ENCODE measurements around the gene PCDH9.
"Not testable (repeated sequence)": the region's sequence is repeated elsewhere in the genome, so short reads cannot be mapped to it uniquely, and the experiment has no call there.

Gene PCDH9

GRCh38 chr13:66927562-66927961 lies 302.6 kb downstream of the PCDH9 start:
- in situ Hi-C loops (cut with MboI; ENCODE audit: low sequenced_read_pairs): no loop called here

GRCh38 chr13:66926851-66927524 lies 303.1 kb downstream of the PCDH9 start:
- in situ Hi-C loops (cut with MboI; ENCODE audit: low sequenced_read_pairs): no loop called here

- in situ Hi-C loops (cut with MboI; ENCODE audit: low sequenced_read_pairs): no loop called here
Measured at GRCh38 chr13:66926200-66926850, 303.8 kb downstream of the PCDH9 start.

GRCh38 chr13:66922444-66922843 lies 307.7 kb downstream of the PCDH9 start:
- in situ Hi-C loops (cut with MboI; ENCODE audit: low sequenced_read_pairs): no loop called here

- in situ Hi-C loops (cut with MboI; ENCODE audit: low sequenced_read_pairs): no loop called here
Measured at GRCh38 chr13:66921437-66921836, 308.7 kb downstream of the PCDH9 start.

- in situ Hi-C loops (cut with MboI; ENCODE audit: low sequenced_read_pairs): no loop called here
Measured at GRCh38 chr13:66915596-66916185, 314.4 kb downstream of the PCDH9 start.

GRCh38 chr13:66914155-66914554 lies 316.0 kb downstream of the PCDH9 start:
- in situ Hi-C loops (cut with MboI; ENCODE audit: low sequenced_read_pairs): no loop called here

GRCh38 chr13:66911411-66911939 lies 318.7 kb downstream of the PCDH9 start:
- in situ Hi-C loops (cut with MboI; ENCODE audit: low sequenced_read_pairs): no loop called here

- in situ Hi-C loops (cut with MboI; ENCODE audit: low sequenced_read_pairs): no loop called here
Measured at GRCh38 chr13:66899955-66900354, 330.2 kb downstream of the PCDH9 start.

GRCh38 chr13:66896933-66897332 lies 333.2 kb downstream of the PCDH9 start:
- in situ Hi-C loops (cut with MboI; ENCODE audit: low sequenced_read_pairs): no loop called here

- in situ Hi-C loops (cut with MboI; ENCODE audit: low sequenced_read_pairs): no loop called here
Measured at GRCh38 chr13:66895780-66896179, 334.4 kb downstream of the PCDH9 start.

- in situ Hi-C loops (cut with MboI; ENCODE audit: low sequenced_read_pairs): no loop called here
Measured at GRCh38 chr13:66895320-66895719, 334.8 kb downstream of the PCDH9 start.

- in situ Hi-C loops (cut with MboI; ENCODE audit: low sequenced_read_pairs): no loop called here
Measured at GRCh38 chr13:66888698-66889097, 341.4 kb downstream of the PCDH9 start.

GRCh38 chr13:66887088-66887487 lies 343.0 kb downstream of the PCDH9 start:
- in situ Hi-C loops (cut with MboI; ENCODE audit: low sequenced_read_pairs): no loop called here

GRCh38 chr13:66886264-66886663 lies 343.9 kb downstream of the PCDH9 start:
- in situ Hi-C loops (cut with MboI; ENCODE audit: low sequenced_read_pairs): no loop called here

- in situ Hi-C loops (cut with MboI; ENCODE audit: low sequenced_read_pairs): not testable (repeated sequence)
Measured at GRCh38 chr13:66881170-66881569, 349.0 kb downstream of the PCDH9 start.

GRCh38 chr13:66879988-66880387 lies 350.1 kb downstream of the PCDH9 start:
- in situ Hi-C loops (cut with MboI; ENCODE audit: low sequenced_read_pairs): no loop called here

- in situ Hi-C loops (cut with MboI; ENCODE audit: low sequenced_read_pairs): no loop called here
Measured at GRCh38 chr13:66875264-66875663, 354.9 kb downstream of the PCDH9 start.

GRCh38 chr13:66864627-66865026 lies 365.5 kb downstream of the PCDH9 start:
- in situ Hi-C loops (cut with MboI; ENCODE audit: low sequenced_read_pairs): no loop called here

- in situ Hi-C loops (cut with MboI; ENCODE audit: low sequenced_read_pairs): no loop called here
Measured at GRCh38 chr13:66860878-66861417, 369.2 kb downstream of the PCDH9 start.

- in situ Hi-C loops (cut with MboI; ENCODE audit: low sequenced_read_pairs): no loop called here
Measured at GRCh38 chr13:66859934-66860877, 369.9 kb downstream of the PCDH9 start.
